Lung microvascular endothelial cell (primary cell): ENCODE measurements around the gene CENPK. TPM values are rescaled to one million over a fixed set of nuclear protein-coding genes. Genes with fewer than 3 reads are reported as not detected.

Source experiments
- total RNA-seq: library from RNA; depleted of rRNA; stranded (reverse); fragments of >200 nt; gene quantifications from 2 replicates; pipeline ENCODE4 v1.2.1, GENCODE V29; 2014

The CENPK gene
- total RNA-seq, 1 donor from 2014 or later, result 6.3 TPM

Other genes with a start within 250 kb of the CENPK start
- 30.9 and 52.2 TPM in 2 replicates for gene ADAMTS6, start 81.2 kb downstream of the CENPK start, total RNA-seq
- 23.1 and 39.3 TPM in 2 replicates for gene PPWD1, start 128 bp upstream of the CENPK start, total RNA-seq
- gene TRIM23, start 61.2 kb upstream of the CENPK start, total RNA-seq, result 19.2 and 28.8 TPM in 2 replicates
- gene SHLD3, start 61.9 kb upstream of the CENPK start, total RNA-seq, result 2.6 and 3.6 TPM in 2 replicates
- 20.3 and 25.2 TPM in 2 replicates for gene TRAPPC13, start 61.9 kb upstream of the CENPK start, total RNA-seq
- 9.3 and 9.4 TPM in 2 replicates for gene SGTB, start 158.9 kb upstream of the CENPK start, total RNA-seq
- 21.0 and 22.7 TPM in 2 replicates for gene NLN, start 159.0 kb upstream of the CENPK start, total RNA-seq